ENCODE data around the gene NUMB. TPM values are rescaled to one million over a fixed set of nuclear protein-coding genes. Genes with fewer than 3 reads are reported as not detected.
A peak's percentile ranks its signal among the peaks of the same experiment; 100 is the strongest.

NUMB gene
- total RNA-seq, 2 donors from 2014 or later: 79.9 to 85.2 TPM

DNA sequence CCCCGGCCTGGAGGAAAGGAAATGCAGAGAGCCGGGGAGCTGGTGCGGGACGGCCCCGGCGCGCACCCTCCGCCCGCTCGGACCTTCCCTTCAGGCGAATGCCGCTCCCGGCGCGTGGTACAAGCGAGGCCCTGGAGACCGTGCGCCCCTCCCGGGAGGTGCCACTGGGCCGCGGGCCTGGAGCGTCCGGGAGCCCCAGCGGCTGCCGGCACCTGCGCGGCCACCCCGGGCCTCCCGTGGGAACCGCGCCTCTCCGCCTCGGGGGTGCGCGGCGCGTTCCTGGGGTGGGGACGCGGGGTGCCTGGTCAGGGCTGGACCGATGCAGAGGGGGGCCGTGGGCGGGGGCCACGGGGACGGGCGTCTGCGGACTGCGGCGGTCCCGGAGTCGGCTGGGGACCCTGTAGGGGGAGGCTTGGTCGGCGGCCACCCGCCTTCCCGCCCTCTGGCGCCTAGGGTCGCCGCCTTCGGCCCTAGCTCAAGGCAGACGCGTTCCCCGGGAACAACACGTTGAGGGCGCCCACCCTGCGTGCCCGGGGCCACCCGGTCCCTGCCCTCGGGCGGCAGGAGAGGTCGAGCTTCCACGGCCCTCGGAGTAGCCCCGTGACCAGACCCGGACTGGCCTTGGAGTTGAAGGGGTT lies 220.4 kb downstream of the NUMB start:
- H3K27ac Mint-ChIP-seq: no peak overlapping the region
- Histone ChIP-seq H3K9ac (ENCODE audit: extremely low read depth, low read length, poor library complexity, severe bottlenecking) (peak overlapping the region; percentile 25), H3K4me1 (ENCODE audit: control insufficient read depth, insufficient read depth, low read length) (peaks cover 30% of the 10 kb centered on the region), H3K4me3 (ENCODE audit: low read length) (peak overlapping the region; percentile 77), H3K27ac (ENCODE audit: low read depth, low read length) (no peak overlapping the region), H3K27me3 (ENCODE audit: control insufficient read depth, insufficient read depth, low read length, poor library complexity, severe bottlenecking) (peaks cover 56% of the 10 kb centered on the region), H3K9me3 (ENCODE audit: control insufficient read depth, low read length) (no peaks in the 10 kb centered on the region), H3K36me3 (ENCODE audit: control insufficient read depth, insufficient read depth, low read length) (no peaks in the 10 kb centered on the region)
- H3K36me3 Mint-ChIP-seq (ENCODE audit: low read depth): no peaks in the 10 kb centered on the region
- 4 to 5% methylated on average over 16 to 73 of the region's 73 CpGs for WGBS, 2 experiments (ENCODE audit: insufficient coverage in 1 of 2, insufficient read length in 1 of 2)
- peaks cover 46% of the 10 kb centered on the region for H3K4me1 Mint-ChIP-seq
- H3K27me3 Mint-ChIP-seq (ENCODE audit: insufficient read depth): peaks cover 78% of the 10 kb centered on the region
- peak; percentile 72 for DNase-seq
- H3K4me3 Mint-ChIP-seq: peak overlapping the region; percentile 50
- H3K9me3 Mint-ChIP-seq: no peaks in the 10 kb centered on the region
- TF ChIP-seq, protein P1, sequence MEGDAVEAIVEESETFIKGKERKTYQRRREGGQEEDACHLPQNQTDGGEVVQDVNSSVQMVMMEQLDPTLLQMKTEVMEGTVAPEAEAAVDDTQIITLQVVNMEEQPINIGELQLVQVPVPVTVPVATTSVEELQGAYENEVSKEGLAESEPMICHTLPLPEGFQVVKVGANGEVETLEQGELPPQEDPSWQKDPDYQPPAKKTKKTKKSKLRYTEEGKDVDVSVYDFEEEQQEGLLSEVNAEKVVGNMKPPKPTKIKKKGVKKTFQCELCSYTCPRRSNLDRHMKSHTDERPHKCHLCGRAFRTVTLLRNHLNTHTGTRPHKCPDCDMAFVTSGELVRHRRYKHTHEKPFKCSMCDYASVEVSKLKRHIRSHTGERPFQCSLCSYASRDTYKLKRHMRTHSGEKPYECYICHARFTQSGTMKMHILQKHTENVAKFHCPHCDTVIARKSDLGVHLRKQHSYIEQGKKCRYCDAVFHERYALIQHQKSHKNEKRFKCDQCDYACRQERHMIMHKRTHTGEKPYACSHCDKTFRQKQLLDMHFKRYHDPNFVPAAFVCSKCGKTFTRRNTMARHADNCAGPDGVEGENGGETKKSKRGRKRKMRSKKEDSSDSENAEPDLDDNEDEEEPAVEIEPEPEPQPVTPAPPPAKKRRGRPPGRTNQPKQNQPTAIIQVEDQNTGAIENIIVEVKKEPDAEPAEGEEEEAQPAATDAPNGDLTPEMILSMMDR (conservative IDR thresholded peaks at IDR 0.05): no peak

DNA sequence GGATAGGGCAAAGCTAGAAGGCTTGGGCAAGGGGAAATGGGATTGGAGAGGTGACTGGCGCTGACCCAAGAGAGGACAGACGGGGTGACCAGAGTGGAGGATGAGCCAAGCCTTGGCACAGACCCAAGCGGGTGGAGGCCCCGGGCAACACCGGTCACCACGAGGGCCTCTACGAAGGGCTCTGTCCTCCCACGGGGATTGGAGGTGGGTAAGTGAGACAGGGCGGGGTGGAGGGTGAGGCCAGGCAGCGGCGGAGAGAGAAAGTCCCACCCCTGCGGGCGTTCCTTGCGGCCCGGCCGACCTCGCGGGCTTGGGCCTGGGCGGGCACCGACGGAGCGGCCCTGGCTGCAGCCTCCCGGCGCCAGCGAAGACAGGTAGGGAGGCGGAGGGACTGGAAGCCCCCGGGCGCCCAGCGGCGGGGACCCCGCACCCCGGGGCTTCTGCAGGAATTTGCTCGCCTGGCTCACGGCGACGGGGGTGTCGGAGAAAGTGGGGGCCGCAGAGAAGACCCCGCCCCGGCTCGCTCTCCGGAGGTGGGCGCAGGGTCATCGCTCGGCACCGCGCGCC lies 221.0 kb downstream of the NUMB start, which contains the start of gene PAPLN:
Gene PAPLN (plus strand): TSS at position 288 of the 567 bp plus-strand sequence. CDS start 2,273 bp downstream, outside the sequence.
- H3K4me3 Mint-ChIP-seq: peak within 1 kb of the TSS; percentile 50
- no peaks in the 10 kb centered on the region for H3K36me3 Mint-ChIP-seq (ENCODE audit: low read depth)
- Histone ChIP-seq H3K4me1 (ENCODE audit: control insufficient read depth, insufficient read depth, low read length) (peaks cover 34% of the 10 kb centered on the region), H3K4me3 (ENCODE audit: low read length) (peak within 1 kb of the TSS; percentile 77), H3K27ac (ENCODE audit: low read depth, low read length) (no peak within 1 kb of the TSS), H3K9ac (ENCODE audit: extremely low read depth, low read length, poor library complexity, severe bottlenecking) (peak within 1 kb of the TSS; percentile 25), H3K36me3 (ENCODE audit: control insufficient read depth, insufficient read depth, low read length) (no peaks in the 10 kb centered on the region), H3K27me3 (ENCODE audit: control insufficient read depth, insufficient read depth, low read length, poor library complexity, severe bottlenecking) (peaks cover 56% of the 10 kb centered on the region), H3K9me3 (ENCODE audit: control insufficient read depth, low read length) (no peaks in the 10 kb centered on the region)
- H3K4me1 Mint-ChIP-seq: peaks cover 52% of the 10 kb centered on the region
- WGBS, 2 experiments (ENCODE audit: insufficient coverage in 1 of 2, insufficient read length in 1 of 2): 9 to 17% methylated on average over 14 to 48 of the region's 48 CpGs
- peak within 1 kb of the TSS; percentile 25 for H3K27ac Mint-ChIP-seq
- peak; percentile 77 for DNase-seq
- H3K9me3 Mint-ChIP-seq: no peaks in the 10 kb centered on the region
- TF ChIP-seq, protein P1 (conservative IDR thresholded peaks at IDR 0.05): no peak
- peaks cover 72% of the 10 kb centered on the region for H3K27me3 Mint-ChIP-seq (ENCODE audit: insufficient read depth)

DNA sequence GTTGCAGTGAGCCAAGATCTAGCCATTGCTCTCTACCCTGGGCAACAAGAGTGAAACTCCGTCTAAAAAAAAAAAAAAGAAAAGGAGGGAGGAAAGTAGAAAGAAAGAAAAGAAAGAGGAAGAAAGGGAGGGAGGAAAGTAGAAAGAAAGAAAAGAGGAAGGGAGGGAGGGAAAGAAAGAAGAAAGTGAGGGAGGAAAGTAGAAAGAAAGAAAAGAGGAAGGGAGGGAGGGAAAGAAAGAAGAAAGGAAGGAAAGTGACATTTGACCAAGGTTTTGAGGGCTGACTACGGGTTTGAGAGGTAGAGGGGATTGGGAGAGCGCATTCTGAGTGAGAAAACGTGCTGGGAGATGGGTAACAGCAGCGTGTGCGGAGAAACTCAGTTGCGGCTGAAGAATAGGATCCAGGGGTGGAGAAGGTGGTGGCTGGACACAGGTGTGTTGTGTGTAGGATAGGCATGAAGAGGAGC lies 221.6 kb downstream of the NUMB start:
- DNase-seq: no peak
- TF ChIP-seq, protein P1 (conservative IDR thresholded peaks at IDR 0.05): no peak
- H3K27me3 ChIP-seq (ENCODE audit: control insufficient read depth, insufficient read depth, low read length, poor library complexity, severe bottlenecking): peaks cover 56% of the 10 kb centered on the region
- WGBS, 2 experiments (ENCODE audit: insufficient coverage in 1 of 2, insufficient read length in 1 of 2): 43 to 45% methylated on average over 5 to 6 of the region's 7 CpGs
- no peaks in the 10 kb centered on the region for H3K9me3 ChIP-seq (ENCODE audit: control insufficient read depth, low read length)
- no peaks in the 10 kb centered on the region for H3K36me3 ChIP-seq (ENCODE audit: control insufficient read depth, insufficient read depth, low read length)
- peaks cover 38% of the 10 kb centered on the region for H3K4me1 ChIP-seq (ENCODE audit: control insufficient read depth, insufficient read depth, low read length)
- peak overlapping the region; percentile 77 for H3K4me3 ChIP-seq (ENCODE audit: low read length)
- H3K27me3 Mint-ChIP-seq (ENCODE audit: insufficient read depth): peaks cover 68% of the 10 kb centered on the region
- H3K36me3 Mint-ChIP-seq (ENCODE audit: low read depth): no peaks in the 10 kb centered on the region
- no peak overlapping the region for H3K27ac ChIP-seq (ENCODE audit: low read depth, low read length)
- H3K9me3 Mint-ChIP-seq: no peaks in the 10 kb centered on the region
- peak overlapping the region; percentile 50 for H3K4me3 Mint-ChIP-seq
- H3K4me1 Mint-ChIP-seq: peaks cover 54% of the 10 kb centered on the region
- H3K9ac ChIP-seq (ENCODE audit: extremely low read depth, low read length, poor library complexity, severe bottlenecking): no peak overlapping the region
- no peak overlapping the region for H3K27ac Mint-ChIP-seq
